Measurements from ENCODE around the gene HIP1R. TPM values are rescaled to one million over a fixed set of nuclear protein-coding genes. Genes with fewer than 3 reads are reported as not detected.

Gene HIP1R
- total and polyA plus RNA-seq, 2 of the 8 experiments (the other 6 are each of a cell fraction or from before 2014, with no cell fraction given) = 11.2 to 14.5 TPM

DNA sequence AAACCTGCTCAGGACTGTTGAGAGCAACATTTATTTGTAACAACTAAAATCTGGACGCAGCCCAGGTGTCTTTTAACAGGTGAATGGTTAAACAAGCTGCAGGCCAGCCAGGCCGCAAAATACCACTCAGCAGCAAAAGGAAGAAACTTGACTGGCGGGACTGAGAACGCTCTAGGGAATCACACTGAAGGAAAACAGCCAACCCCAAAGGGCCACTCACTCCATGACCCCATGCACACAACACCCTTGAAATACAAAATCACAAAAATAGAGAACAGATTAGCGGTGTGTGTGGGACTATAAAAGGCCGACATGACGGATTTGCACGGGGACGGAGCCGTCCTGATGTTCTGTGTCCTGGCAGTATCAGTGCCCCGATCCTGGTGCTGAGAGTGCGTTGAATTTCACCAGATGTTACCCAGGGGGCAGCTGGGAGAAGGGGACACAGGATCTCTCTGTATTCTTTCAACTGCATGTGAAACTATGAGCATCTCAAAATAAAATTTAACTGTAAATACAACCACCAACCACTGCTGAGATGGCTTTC lies 37.6 kb downstream of the HIP1R start:
- Histone ChIP-seq H3K18ac (ENCODE audit: extremely low read depth, low read length) (no peak overlapping the region), H3K23ac (ENCODE audit: insufficient read length) (no peak overlapping the region), H3K27ac (ENCODE audit: low read depth, low read length) (no peak overlapping the region), H2BK120ac (replicated peaks; ENCODE audit: low read depth, low read length) (no peak overlapping the region), H3K36me3 (ENCODE audit: control insufficient read depth in 2 of 4, insufficient read depth in 4 of 4, low read length in 3 of 4) (peaks cover 0 to 21% (median 8%) of the 10 kb centered on the region in 4 experiments; a peak in 4 of 8 replicates), H4K91ac (replicated peaks; ENCODE audit: insufficient read length, low read length) (no peak overlapping the region), H3K9me3 (ENCODE audit: insufficient read depth in 2 of 2, low read depth in 1 of 2, low read length in 1 of 2) (no peaks in the 10 kb centered on the region), H3K23me2 (ENCODE audit: low read depth, low read length) (no peaks in the 10 kb centered on the region), H3K4me3 (ENCODE audit: extremely low read depth in 1 of 4, insufficient read depth in 2 of 4, low read depth in 3 of 4, low read length in 4 of 4) (no peak overlapping the region), H2AFZ (ENCODE audit: low read length) (no peak overlapping the region), H4K5ac (ENCODE audit: insufficient read length, low read depth, low read length) (no peak overlapping the region), H3K27me3 (replicated peaks in 1 of 4; ENCODE audit: control insufficient read depth in 3 of 4, extremely low read depth in 1 of 4, insufficient read depth in 3 of 4, low read length in 3 of 4) (peaks cover 52 to 99% (median 97%) of the 10 kb centered on the region in 4 experiments), H2BK12ac (ENCODE audit: low read depth, low read length) (peak overlapping the region; percentile 75; the same call in 1 of the 2 replicates), H2BK20ac (ENCODE audit: low read length) (no peak overlapping the region), H3K4me1 (replicated peaks in 1 of 4; ENCODE audit: control insufficient read depth in 3 of 4, insufficient read depth in 4 of 4, low read length in 3 of 4) (peaks cover 6 to 25% (median 9%) of the 10 kb centered on the region in 4 experiments), H3K4ac (replicated peaks; ENCODE audit: insufficient read length, low read depth, low read length) (no peak overlapping the region), H3K79me2 (ENCODE audit: control insufficient read depth in 1 of 2, insufficient read depth in 2 of 2, low read length in 2 of 2) (no peaks in the 10 kb centered on the region), H2AK5ac (ENCODE audit: low read depth, low read length) (peak overlapping the region; percentile 85; the same call in 1 of the 2 replicates), H4K8ac (ENCODE audit: extremely low read depth, insufficient read depth, low read length) (0 out of 2 replicates have a peak overlapping the region, but pooled peaks have one; percentile 81), H3K9ac (replicated peaks in 1 of 4; ENCODE audit: extremely low read depth in 1 of 4, low read depth in 3 of 4, low read length in 3 of 4) (no peak overlapping the region), H2BK5ac (ENCODE audit: low read depth, low read length) (no peak overlapping the region), H3K4me2 (ENCODE audit: insufficient read depth in 1 of 2, low read depth in 2 of 2, low read length in 2 of 2) (no peak overlapping the region), H3K14ac (ENCODE audit: insufficient read length) (no peak overlapping the region), H2BK15ac (ENCODE audit: low read length) (no peak overlapping the region), H3K56ac (replicated peaks; ENCODE audit: insufficient read length, low read depth, low read length) (no peak overlapping the region), H4K20me1 (replicated peaks in 1 of 2; ENCODE audit: control insufficient read depth in 1 of 2, insufficient read depth in 2 of 2, low read length in 2 of 2) (peaks cover 57 to 80% of the 10 kb centered on the region in 2 experiments), H3K79me1 (ENCODE audit: low read depth, low read length) (peaks cover 4% of the 10 kb centered on the region)
- TF ChIP-seq JUND (IDR thresholded peaks at IDR 0.05; ENCODE audit: low read length) (no peak), CHD1 (IDR thresholded peaks at IDR 0.05; ENCODE audit: low read depth, low read length) (no peak), HDAC2 (IDR thresholded peaks at IDR 0.05; ENCODE audit: borderline replicate concordance in 1 of 2, low read depth in 2 of 2, low read length in 2 of 2) (no peak), POLR2AphosphoS5 (IDR thresholded peaks at IDR 0.05; ENCODE audit: low read depth, low read length) (no peak), ASH2L (IDR thresholded peaks at IDR 0.05; ENCODE audit: low read length) (no peak), RNF2 (IDR thresholded peaks at IDR 0.05; ENCODE audit: borderline replicate concordance, low read depth, low read length, missing control alignments, poor library complexity, severe bottlenecking) (peak; percentile 40), GTF2F1 (IDR thresholded peaks at IDR 0.05; ENCODE audit: borderline replicate concordance, low read depth, low read length) (no peak), SUZ12 (IDR thresholded peaks at IDR 0.05; ENCODE audit: low read length) (0 out of 2 replicates have a peak, but pooled peaks have one; percentile 19), RXRA (IDR thresholded peaks at IDR 0.05; ENCODE audit: insufficient read depth, low read depth, low read length) (no peak), POLR2A (IDR thresholded peaks at IDR 0.05; ENCODE audit: control extremely low read depth in 1 of 2, low read depth in 2 of 2, low read length in 2 of 2) (no peak)
- CTCF ChIA-PET (ENCODE audit: partially characterized antibody) = interaction anchor here (1.4 to 20.1 kb wide), 5 partner anchors 8 to 365 kb away, joined by 3 to 473 read pairs (median 18); no protein-coding TSS in a partner anchor
- DNase-seq (ENCODE audit: low read depth in 1 of 2, low spot score in 2 of 2) (no peak), FAIRE-seq (no peak)
- 66% methylated on average over 12 of the region's 12 CpGs; no CpG with 5 or more reads in 1 of the 2 experiments for WGBS, 2 experiments (ENCODE audit: extremely low coverage in 1 of 2, insufficient coverage in 1 of 2, insufficient read length in 1 of 2, insufficient replicate concordance in 2 of 2, low coverage in 1 of 2, low lambda C conversion rate in 2 of 2, missing lambda C conversion rate in 1 of 2)
- POLR2A ChIA-PET (ENCODE audit: partially characterized antibody) = interaction anchor here (1.0 to 1.9 kb wide), 8 partner anchors 8 to 106 kb away, joined by 3 to 8 read pairs (median 5); no protein-coding TSS in a partner anchor
